CD4-positive, alpha-beta T cell (primary cell): Measurements from ENCODE around the gene SH3BP1. TPM values are rescaled to one million over a fixed set of nuclear protein-coding genes. Genes with fewer than 3 reads are reported as not detected.
"Not testable (repeated sequence)": the region's sequence is repeated elsewhere in the genome, so short reads cannot be mapped to it uniquely, and the experiment has no call there.

ENCODE experiments used
- ATAC-seq: fragments of 200-7000 bp; cut with Tn5 transposase; one replicate; pipeline ENCODE4 v1.10.0; 2022; ENCODE audit warnings: mild to moderate bottlenecking; ENCODE audit not compliant: poor library complexity
- CTCF ChIA-PET: fragments of 350-600 bp; sonication (Branson Sonifier 250); formaldehyde crosslinking; loops from one replicate; lab custom pipeline; 2021; ENCODE audit warnings: antibody characterized with exemption, inconsistent platforms; lab: Charles Lee
- POLR2A ChIA-PET: fragments of 350-600 bp; sonication (Branson Sonifier 250); formaldehyde crosslinking; loops from one replicate; lab custom pipeline; 2021; ENCODE audit warnings: antibody characterized with exemption, inconsistent platforms; lab: Charles Lee
- DNase-seq, 14 experiments: peaks; one replicate each; pipeline ENCODE4 v3.0.0-alpha.2; 2013 to 2020; ENCODE audit warnings: mixed read lengths in 2 of 14
- H3K27ac ChIP-seq, 2 donors: one replicate each; pipeline versions ENCODE4 v1.5.1 to v1.7.0; 2013; ENCODE audit warnings: low read length in 2 of 2, low read depth in 1 of 2, mild to moderate bottlenecking in 1 of 2
- H3K27me3 ChIP-seq, 2 experiments: 1 replicate in 1 of 2; 2 replicates in 1 of 2; pipeline versions ENCODE4 v1.6.1 to v1.7.0; 2013; ENCODE audit warnings: low read length in 2 of 2, control low read depth in 1 of 2, mild to moderate bottlenecking in 1 of 2, moderate library complexity in 1 of 2; ENCODE audit not compliant: insufficient read depth in 2 of 2, control insufficient read depth in 1 of 2
- H3K36me3 ChIP-seq: one replicate; pipeline ENCODE4 v1.6.1; 2013; ENCODE audit warnings: low read length, control low read depth; ENCODE audit not compliant: insufficient read depth
- H3K4me1 ChIP-seq: one replicate; pipeline ENCODE4 v1.6.1; 2013; ENCODE audit warnings: low read length, control low read depth; ENCODE audit not compliant: insufficient read depth
- H3K4me3 ChIP-seq: one replicate; pipeline ENCODE4 v1.5.1; 2013; ENCODE audit warnings: mild to moderate bottlenecking, low read length, moderate library complexity
- H3K9me3 ChIP-seq, 2 experiments: 1 replicate in 1 of 2; 2 replicates in 1 of 2; pipeline versions ENCODE4 v1.6.1 to v1.7.0; 2013; ENCODE audit warnings: low read length in 2 of 2, mild to moderate bottlenecking in 2 of 2, control low read depth in 1 of 2, moderate library complexity in 1 of 2; ENCODE audit not compliant: control insufficient read depth in 1 of 2, insufficient read depth in 1 of 2
- H3K27ac Mint-ChIP-seq: one replicate; pipeline ENCODE4 v1.8.0; 2020; ENCODE audit warnings: mixed read lengths
- H3K27me3 Mint-ChIP-seq: one replicate; pipeline ENCODE4 v1.8.0; 2021; ENCODE audit warnings: mixed read lengths
- H3K36me3 Mint-ChIP-seq: one replicate; pipeline ENCODE4 v1.8.0; 2021; ENCODE audit warnings: low read depth, mixed read lengths
- H3K4me1 Mint-ChIP-seq: one replicate; pipeline ENCODE4 v1.8.0; 2021; ENCODE audit warnings: low read depth, mixed read lengths
- H3K4me3 Mint-ChIP-seq: one replicate; pipeline ENCODE4 v1.8.0; 2020; ENCODE audit warnings: mild to moderate bottlenecking, mixed read lengths
- H3K9me3 Mint-ChIP-seq: one replicate; pipeline ENCODE4 v1.8.0; 2020; ENCODE audit warnings: mixed read lengths
- intact Hi-C, 2 experiments: fragments of 100-400 bp; cut with DNase I in 1 of 2; cut with micrococcal nuclease in 1 of 2; formaldehyde crosslinking; loops; one replicate each; pipeline versions ENCODE4 v1.15.1 to v1.9.0; 2023 to 2025; cut with DNase I, micrococcal nuclease
- total RNA-seq, 174 experiments: library from RNA in 2 of 174; stranded (reverse) in 2 of 174; gene quantifications; one replicate each; pipeline ENCODE4 v1.2.3 and lab custom pipeline; 2021 to 2026
- TF ChIP-seq, protein P1 (sequence below): fragments of 200-600 bp; IDR thresholded peaks from one replicate; pipeline ENCODE4 v1.8.0; 2022; ENCODE audit warnings: antibody characterized with exemption, mild to moderate bottlenecking

Gene SH3BP1
- total RNA-seq, 2 experiments from 2014 or later: 46.9 to 49.0 TPM

DNA sequence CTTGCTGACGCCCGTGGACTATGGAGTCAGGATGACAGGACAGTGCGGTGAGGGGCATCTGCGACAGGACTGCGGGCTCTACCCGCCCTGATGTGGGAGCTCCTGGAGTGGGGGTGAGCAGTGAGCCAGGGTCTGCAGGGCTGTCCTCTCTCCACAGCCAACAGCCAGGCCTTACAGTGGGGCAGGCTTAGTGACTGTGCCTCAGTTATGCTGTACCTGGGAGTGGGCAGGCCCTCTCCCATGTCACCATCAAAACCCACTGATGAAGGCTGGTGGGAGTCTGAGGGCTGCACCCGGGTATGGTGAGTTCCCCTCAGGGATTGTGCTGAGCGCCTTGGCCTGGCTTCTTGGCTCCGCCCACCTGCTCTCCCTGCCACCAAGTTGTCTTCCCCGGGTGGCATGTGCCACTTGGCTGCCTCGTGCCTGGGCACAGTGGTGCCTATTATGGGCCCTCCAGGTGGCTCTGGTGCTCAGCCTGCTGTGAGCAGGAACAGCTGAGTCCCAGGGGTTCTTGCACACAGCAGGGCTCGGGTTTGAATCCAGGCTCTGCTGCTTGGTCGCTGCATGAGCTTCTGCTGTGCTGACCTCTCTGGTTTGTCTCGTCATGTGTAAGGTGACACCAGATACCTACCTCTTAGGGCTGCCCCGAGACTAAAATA, 53.3 kb downstream of the SH3BP1 start:
- peaks cover 31% of the 10 kb centered on the region for H3K4me1 ChIP-seq
- H3K36me3 ChIP-seq: peaks cover 54% of the 10 kb centered on the region
- ChIA-PET POLR2A (no interaction called here), CTCF (interaction anchor here (0.6 kb wide), 1 partner anchor 50 kb away, joined by 3 read pairs; no protein-coding TSS in a partner anchor)
- peaks cover 21% of the 10 kb centered on the region for H3K4me1 Mint-ChIP-seq
- intact Hi-C loops: no loop called here
- ATAC-seq: no peak
- no peak overlapping the region for H3K4me3 Mint-ChIP-seq
- H3K36me3 Mint-ChIP-seq: peaks cover 46% of the 10 kb centered on the region
- no peak overlapping the region for H3K4me3 ChIP-seq
- no peaks in the 10 kb centered on the region for H3K9me3 ChIP-seq
- H3K9me3 Mint-ChIP-seq: no peaks in the 10 kb centered on the region
- H3K27me3 ChIP-seq: no peaks in the 10 kb centered on the region
- no peak overlapping the region for H3K27ac ChIP-seq
- TF ChIP-seq, protein P1, sequence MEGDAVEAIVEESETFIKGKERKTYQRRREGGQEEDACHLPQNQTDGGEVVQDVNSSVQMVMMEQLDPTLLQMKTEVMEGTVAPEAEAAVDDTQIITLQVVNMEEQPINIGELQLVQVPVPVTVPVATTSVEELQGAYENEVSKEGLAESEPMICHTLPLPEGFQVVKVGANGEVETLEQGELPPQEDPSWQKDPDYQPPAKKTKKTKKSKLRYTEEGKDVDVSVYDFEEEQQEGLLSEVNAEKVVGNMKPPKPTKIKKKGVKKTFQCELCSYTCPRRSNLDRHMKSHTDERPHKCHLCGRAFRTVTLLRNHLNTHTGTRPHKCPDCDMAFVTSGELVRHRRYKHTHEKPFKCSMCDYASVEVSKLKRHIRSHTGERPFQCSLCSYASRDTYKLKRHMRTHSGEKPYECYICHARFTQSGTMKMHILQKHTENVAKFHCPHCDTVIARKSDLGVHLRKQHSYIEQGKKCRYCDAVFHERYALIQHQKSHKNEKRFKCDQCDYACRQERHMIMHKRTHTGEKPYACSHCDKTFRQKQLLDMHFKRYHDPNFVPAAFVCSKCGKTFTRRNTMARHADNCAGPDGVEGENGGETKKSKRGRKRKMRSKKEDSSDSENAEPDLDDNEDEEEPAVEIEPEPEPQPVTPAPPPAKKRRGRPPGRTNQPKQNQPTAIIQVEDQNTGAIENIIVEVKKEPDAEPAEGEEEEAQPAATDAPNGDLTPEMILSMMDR: no peak
- DNase-seq: no peak
- no peaks in the 10 kb centered on the region for H3K27me3 Mint-ChIP-seq
- no peak overlapping the region for H3K27ac Mint-ChIP-seq

DNA sequence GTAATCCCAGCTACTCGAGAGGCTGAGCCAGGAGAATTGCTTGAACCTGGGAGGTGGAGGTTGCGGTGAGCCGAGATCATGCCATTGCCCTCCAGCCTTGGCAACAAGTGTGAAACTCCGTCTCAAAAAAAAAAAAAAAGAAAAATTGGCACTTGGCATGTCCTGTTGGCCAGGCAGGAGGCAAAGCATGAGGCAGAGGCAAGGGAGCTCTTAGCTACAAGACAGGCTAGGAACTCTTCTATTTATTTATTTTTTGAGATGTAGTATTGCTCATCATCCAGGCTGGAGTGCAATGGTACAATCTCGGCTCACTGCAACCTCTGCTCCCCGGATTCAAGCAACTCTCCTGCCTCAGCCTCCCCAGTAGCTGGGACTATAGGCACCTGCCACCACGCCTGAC, 54.7 kb downstream of the SH3BP1 start:
- ATAC-seq, H3K27ac ChIP-seq, POLR2A ChIA-PET, intact Hi-C loops, DNase-seq, H3K27ac Mint-ChIP-seq, H3K9me3 ChIP-seq, H3K4me3 ChIP-seq, H3K27me3 ChIP-seq, H3K9me3 Mint-ChIP-seq, H3K27me3 Mint-ChIP-seq, H3K4me3 Mint-ChIP-seq: not testable (repeated sequence)
- peaks cover 16% of the 10 kb centered on the region for H3K4me1 Mint-ChIP-seq
- CTCF ChIA-PET: interaction anchor here (0.7 kb wide), 1 partner anchor 150 kb away, joined by 3 read pairs; the partner anchor contains the start of gene ANKRD54
- peaks cover 36% of the 10 kb centered on the region for H3K36me3 Mint-ChIP-seq
- peaks cover 20% of the 10 kb centered on the region for H3K4me1 ChIP-seq
- H3K36me3 ChIP-seq: peaks cover 42% of the 10 kb centered on the region

DNA sequence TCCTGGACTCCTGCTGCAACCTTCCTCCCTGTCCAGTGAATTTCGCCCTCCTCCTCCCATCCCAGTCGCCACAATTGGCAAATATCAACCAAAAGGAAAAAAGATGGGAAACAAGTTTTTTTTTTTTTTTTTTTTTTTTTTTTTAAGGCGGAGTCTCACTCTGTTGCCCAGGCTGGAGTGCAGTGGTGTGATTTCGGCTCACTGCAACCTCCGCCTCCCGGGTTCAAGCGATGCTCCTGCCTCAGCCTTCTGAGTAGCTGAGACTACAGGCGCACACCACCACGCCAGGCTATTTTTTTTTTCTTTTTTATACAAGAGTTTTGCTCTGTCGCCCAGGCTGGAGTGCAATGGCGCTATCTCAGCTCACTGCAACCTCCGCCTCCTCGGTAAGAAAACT, 56.8 kb downstream of the SH3BP1 start:
- DNase-seq, intact Hi-C loops: not testable (repeated sequence)

More for the DNA sequence above, 56.8 kb downstream of the SH3BP1 start:
- not testable (repeated sequence) for H3K27ac Mint-ChIP-seq, H3K27me3 Mint-ChIP-seq, H3K27ac ChIP-seq, H3K4me3 ChIP-seq, H3K27me3 ChIP-seq, H3K9me3 Mint-ChIP-seq, H3K9me3 ChIP-seq
- H3K36me3 ChIP-seq: peaks cover 25% of the 10 kb centered on the region
- peaks cover 25% of the 10 kb centered on the region for H3K36me3 Mint-ChIP-seq
- peaks cover 21% of the 10 kb centered on the region for H3K4me1 ChIP-seq
- peak overlapping the region; percentile 61 for H3K4me3 Mint-ChIP-seq
- peaks cover 16% of the 10 kb centered on the region for H3K4me1 Mint-ChIP-seq
- ChIA-PET CTCF (interaction anchor here (1.6 to 2.5 kb wide), 2 partner anchors 53 to 89 kb away, joined by 6 to 9 read pairs; no protein-coding TSS in a partner anchor), POLR2A (interaction anchor here (0.7 kb wide), 2 partner anchors 38 to 53 kb away, joined by 3 to 4 read pairs; partner anchors contain the start of gene PDXP)
- ATAC-seq: peak; percentile 30
